Left lung (tissue), 10 donors: ENCODE data around the gene SMIM33. TPM values are rescaled to one million over a fixed set of nuclear protein-coding genes. Genes with fewer than 3 reads are reported as not detected.
"Not testable (repeated sequence)": the region's sequence is repeated elsewhere in the genome, so short reads cannot be mapped to it uniquely, and the experiment has no call there.

Source experiments
- ATAC-seq: fragments of 200-7000 bp; cut with Tn5 transposase; one replicate; pipeline ENCODE4 v1.9.1; 2020; ENCODE audit warnings: moderate library complexity
- DNase-seq, 4 donors: peaks; one replicate each; pipeline ENCODE4 v3.0.0-alpha.2; 2013 to 2020
- H3K27ac ChIP-seq, 2 donors: fragments of 200-600 bp; sonication (generic) in 1 of 2; one replicate each; pipeline versions ENCODE4 v1.5.0 to v1.8.0; 2020 to 2021
- H3K27me3 ChIP-seq, 2 donors: fragments of 200-600 bp; sonication (generic) in 1 of 2; one replicate each; pipeline versions ENCODE4 v1.5.0 to v1.8.0; 2020 to 2021
- H3K36me3 ChIP-seq, 2 donors: fragments of 200-600 bp; sonication (generic) in 1 of 2; one replicate each; pipeline versions ENCODE4 v1.5.0 to v1.8.0; 2020 to 2021
- H3K4me1 ChIP-seq, 2 donors: fragments of 200-600 bp; one replicate each; pipeline ENCODE4 v1.8.0; 2021
- H3K4me3 ChIP-seq, 2 donors: fragments of 200-600 bp; sonication (generic) in 1 of 2; one replicate each; pipeline versions ENCODE4 v1.5.0 to v1.8.0; 2020 to 2021; ENCODE audit warnings: mild to moderate bottlenecking in 1 of 2
- H3K9me3 ChIP-seq, 2 donors: fragments of 200-600 bp; sonication (generic) in 1 of 2; one replicate each; pipeline versions ENCODE4 v1.5.0 to v1.8.0; 2020 to 2021
- CTCF ChIP-seq, 2 donors: fragments of 200-600 bp; sonication (generic) in 1 of 2; IDR thresholded peaks; one replicate each; pipeline versions ENCODE4 v1.5.0 to v1.8.0; 2021; ENCODE audit warnings: antibody characterized with exemption in 2 of 2
- intact Hi-C, 2 donors: fragments of 100-400 bp; cut with DNase I; formaldehyde crosslinking; loops; one replicate each; pipeline versions ENCODE4 v1.11.2 to v1.14.2; 2022
- polyA plus RNA-seq, 6 donors: library from polyadenylated mRNA; unstranded; fragments of 120-200 nt; gene quantifications; one replicate each; pipeline ENCODE4 v1.2.1, GENCODE V29; 2013; ENCODE audit not compliant: insufficient read length in 6 of 6
- total RNA-seq, 2 donors: library from RNA; stranded (reverse); fragmentation: NEBNext Ultra II Directional; extraction: Animal tissue kit (Norgen Biotek cat#: 25700); gene quantifications; one replicate each; pipeline ENCODE4 v1.2.1, GENCODE V29; 2021
- donor health status: DM: no; HTN: yes; CAD: no.
- donor health status: DM: no; HTN: no; CAD: no.

The SMIM33 gene
- total and polyA plus RNA-seq, 8 donors, result 0.06 to 0.11 (median 0.07) TPM; not detected in 4

- ATAC-seq, result no peak
- Histone ChIP-seq H3K36me3 (peaks cover 0 to 23% of the 10 kb centered on the region in 2 donors), H3K27me3 (no peaks in the 10 kb centered on the region), H3K27ac (no peak overlapping the region), H3K4me3 (no peak overlapping the region), H3K9me3 (no peaks in the 10 kb centered on the region), H3K4me1 (no peaks in the 10 kb centered on the region)
- DNase-seq, result no peak
- intact Hi-C loops, result no loop called here
- TF ChIP-seq CTCF (IDR thresholded peaks at IDR 0.05), result no peak
Measured at GRCh38 chr5:139430015-139430414, 40.8 kb upstream of the SMIM33 start.

GRCh38 chr5:139431706-139432105 lies 39.1 kb upstream of the SMIM33 start:
- Histone ChIP-seq H3K27ac (no peak overlapping the region), H3K4me3 (no peak overlapping the region), H3K27me3 (no peaks in the 10 kb centered on the region), H3K4me1 (no peaks in the 10 kb centered on the region), H3K9me3 (no peaks in the 10 kb centered on the region), H3K36me3 (peaks cover 0 to 13% of the 10 kb centered on the region in 2 donors)
- TF ChIP-seq CTCF (IDR thresholded peaks at IDR 0.05), result no peak
- DNase-seq (no peak), ATAC-seq (no peak)
- intact Hi-C loops, result no loop called here

GRCh38 chr5:139435676-139436075 lies 35.1 kb upstream of the SMIM33 start:
- ATAC-seq (no peak), DNase-seq (no peak)
- intact Hi-C loops, result no loop called here
- TF ChIP-seq CTCF (IDR thresholded peaks at IDR 0.05), result no peak
- H3K4me3 ChIP-seq, result no peak overlapping the region
- peaks cover 0 to 5% of the 10 kb centered on the region in 2 donors for H3K36me3 ChIP-seq
- no peak overlapping the region for H3K27ac ChIP-seq
- H3K9me3 ChIP-seq, result no peaks in the 10 kb centered on the region
- no peaks in the 10 kb centered on the region for H3K27me3 ChIP-seq
- peaks cover 5 to 11% of the 10 kb centered on the region in 2 donors for H3K4me1 ChIP-seq

- ATAC-seq (no peak), DNase-seq (no peak)
- no peaks in the 10 kb centered on the region for H3K9me3 ChIP-seq
- no peak for TF ChIP-seq CTCF (IDR thresholded peaks at IDR 0.05)
- H3K27ac ChIP-seq, result peak overlapping the region; percentile 95 to 96
- intact Hi-C loops, result no loop called here
- H3K4me3 ChIP-seq, result peak overlapping the region; percentile 71 to 83
- no peaks in the 10 kb centered on the region for H3K27me3 ChIP-seq
- no peaks in the 10 kb centered on the region for H3K36me3 ChIP-seq
- H3K4me1 ChIP-seq, result peaks cover 5 to 19% of the 10 kb centered on the region in 2 donors
Measured at GRCh38 chr5:139438707-139439012, 32.1 kb upstream of the SMIM33 start.

GRCh38 chr5:139439013-139439903 lies 31.5 kb upstream of the SMIM33 start, which contains the start of gene DNAJC18:
Gene DNAJC18 (minus strand): TSS chr5:139439525. CDS start chr5:139439445, 80 bp downstream.
- Histone ChIP-seq H3K9me3 (no peaks in the 10 kb centered on the region), H3K27me3 (no peaks in the 10 kb centered on the region), H3K4me3 (peak within 1 kb of the TSS; percentile 71 to 83), H3K36me3 (no peaks in the 10 kb centered on the region), H3K4me1 (peaks cover 5 to 21% of the 10 kb centered on the region in 2 donors), H3K27ac (peak within 1 kb of the TSS; percentile 95 to 96)
- intact Hi-C loops, result no loop called here
- no peak for TF ChIP-seq CTCF (IDR thresholded peaks at IDR 0.05)
- ATAC-seq, result peak; percentile 100
- peak; percentile 87 to 98 (median 94) for DNase-seq

- H3K27me3 ChIP-seq, result not testable (repeated sequence)
Measured at GRCh38 chr5:139440416-139440815, 30.4 kb upstream of the SMIM33 start.

More at GRCh38 chr5:139440416-139440815, 30.4 kb upstream of the SMIM33 start:
- H3K27ac ChIP-seq, H3K36me3 ChIP-seq, ATAC-seq, intact Hi-C loops, H3K4me3 ChIP-seq, DNase-seq, H3K9me3 ChIP-seq: not testable (repeated sequence)
- peaks cover 5 to 21% of the 10 kb centered on the region in 2 donors for H3K4me1 ChIP-seq
